K562 (cell line): ENCODE data around the gene PRMT5. TPM values are rescaled to one million over a fixed set of nuclear protein-coding genes. Genes with fewer than 3 reads are reported as not detected.

Experiments
- ASH1L ChIP-seq: fragments of 450-650 bp; IDR thresholded peaks from 2 replicates; pipeline ENCODE4 v1.6.1; 2018; ENCODE audit warnings: borderline replicate concordance, mild to moderate bottlenecking, low read depth; ENCODE audit not compliant: partially characterized antibody
- E4F1 ChIP-seq: fragments of 250-450 bp; sonication (Bioruptor Pico); IDR thresholded peaks from 2 replicates; pipeline ENCODE4 v1.5.0; 2021; ENCODE audit warnings: mild to moderate bottlenecking, borderline replicate concordance
- FOXK1 ChIP-seq: sonication (generic); formaldehyde crosslinking; IDR thresholded peaks from 2 replicates; pipeline ENCODE4 v1.8.0; 2022; ENCODE audit warnings: missing genetic modification reagents, mild to moderate bottlenecking, borderline replicate concordance
- MXD1 ChIP-seq: fragments of 250-450 bp; sonication (Bioruptor Pico); IDR thresholded peaks from 2 replicates; pipeline ENCODE4 v1.8.0; 2021; ENCODE audit warnings: borderline replicate concordance, mild to moderate bottlenecking, moderate library complexity; ENCODE audit not compliant: poor library complexity, severe bottlenecking
- PCBP1 ChIP-seq: fragments of 200-400 bp; formaldehyde crosslinking; IDR thresholded peaks from 2 replicates; pipeline ENCODE4 v1.6.1; 2018; ENCODE audit warnings: mild to moderate bottlenecking, low read depth, low read length; ENCODE audit not compliant: poor library complexity, severe bottlenecking
- SMARCA5 ChIP-seq: fragments of 450-650 bp; IDR thresholded peaks from 2 replicates; pipeline ENCODE4 v1.6.1; 2016
- ZKSCAN1 ChIP-seq: fragments of 150-350 bp; IDR thresholded peaks from 2 replicates; pipeline ENCODE4 v1.6.1; 2016; ENCODE audit warnings: low read depth, low read length
- polyA plus RNA-seq, 8 experiments: library from polyadenylated mRNA; depleted of rRNA in 4 of 8; stranded (reverse) in 5 of 8; unstranded in 3 of 8; fragments of >200 nt; fragmentation: Nextera tagmentation in 2 of 8; fragmentation: Illumina TruSeq in 1 of 8; extraction: Ambion mirVana in 2 of 8; extraction: Trizol in 1 of 8; gene quantifications; 2 replicates each; pipeline versions ENCODE4 v1.2.1 to v1.2.3, GENCODE V29; 2011 to 2014; ENCODE audit warnings: inconsistent platforms in 1 of 8, missing spikeins in 1 of 8
- total RNA-seq, 7 experiments: library from RNA; depleted of rRNA in 6 of 7; stranded (reverse); fragments of >200 nt in 6 of 7; fragmentation: Illumina TruSeq in 2 of 7; extraction: Trizol in 2 of 7; gene quantifications; 2 replicates each; pipeline versions ENCODE4 v1.2.1 to v1.2.3, GENCODE V29; 2011 to 2021; ENCODE audit warnings: low replicate concordance in 1 of 7

PRMT5 gene
- total and polyA plus RNA-seq, 9 of the 15 experiments (the other 6 are each of a cell fraction or from before 2014, with no cell fraction given), result 114 to 552 (median 222) TPM

- TF ChIP-seq SMARCA5 (0 out of 2 replicates have a peak, but pooled peaks have one; percentile 37), ZKSCAN1 (no peak), MXD1 (no peak), PCBP1 (no peak), ASH1L (no peak), E4F1 (CRISPR knock-in tag) (no peak), FOXK1 (CRISPR knock-in tag) (0 out of 2 replicates have a peak, but pooled peaks have one; percentile 9)
These were observed 706 bp downstream of the PRMT5 start (continued) for GRCh38 chr14:22928237-22929103.
